LNCAP (cell line): ENCODE data around the gene PASK.

Experiments
- TF ChIP-seq, protein P1 (sequence below): fragments of 450-650 bp; IDR thresholded peaks from 2 replicates; pipeline ENCODE4 v1.5.1; 2017; ENCODE audit warnings: mild to moderate bottlenecking

The PASK gene

DNA sequence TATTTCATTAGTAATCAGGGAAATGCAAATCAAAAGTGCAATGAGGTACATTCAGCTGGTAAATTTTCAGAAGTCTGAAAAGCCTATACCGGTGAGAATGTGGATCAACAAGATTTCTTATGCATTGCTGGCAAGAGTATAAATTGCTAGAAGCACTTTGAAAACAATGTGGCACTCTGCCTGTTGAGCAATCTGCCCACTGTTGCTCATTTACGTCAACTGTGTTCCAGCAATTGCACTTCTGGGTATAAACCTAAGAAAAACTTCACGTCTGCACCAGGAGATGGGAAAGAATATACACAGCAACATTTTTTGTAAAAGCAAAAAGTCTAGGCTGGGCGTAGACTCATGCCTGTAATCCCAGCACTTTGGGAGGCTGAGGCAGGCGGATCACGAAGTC is 88.0 kb downstream of the PASK start:
- TF ChIP-seq, protein P1, sequence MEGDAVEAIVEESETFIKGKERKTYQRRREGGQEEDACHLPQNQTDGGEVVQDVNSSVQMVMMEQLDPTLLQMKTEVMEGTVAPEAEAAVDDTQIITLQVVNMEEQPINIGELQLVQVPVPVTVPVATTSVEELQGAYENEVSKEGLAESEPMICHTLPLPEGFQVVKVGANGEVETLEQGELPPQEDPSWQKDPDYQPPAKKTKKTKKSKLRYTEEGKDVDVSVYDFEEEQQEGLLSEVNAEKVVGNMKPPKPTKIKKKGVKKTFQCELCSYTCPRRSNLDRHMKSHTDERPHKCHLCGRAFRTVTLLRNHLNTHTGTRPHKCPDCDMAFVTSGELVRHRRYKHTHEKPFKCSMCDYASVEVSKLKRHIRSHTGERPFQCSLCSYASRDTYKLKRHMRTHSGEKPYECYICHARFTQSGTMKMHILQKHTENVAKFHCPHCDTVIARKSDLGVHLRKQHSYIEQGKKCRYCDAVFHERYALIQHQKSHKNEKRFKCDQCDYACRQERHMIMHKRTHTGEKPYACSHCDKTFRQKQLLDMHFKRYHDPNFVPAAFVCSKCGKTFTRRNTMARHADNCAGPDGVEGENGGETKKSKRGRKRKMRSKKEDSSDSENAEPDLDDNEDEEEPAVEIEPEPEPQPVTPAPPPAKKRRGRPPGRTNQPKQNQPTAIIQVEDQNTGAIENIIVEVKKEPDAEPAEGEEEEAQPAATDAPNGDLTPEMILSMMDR, result no peak
